GM12873 (cell line): Measurements from ENCODE around the gene MTRF1L.

Source experiments
- CTCF ChIP-seq: IDR thresholded peaks from 2 replicates; pipeline ENCODE4 v1.5.1; 2012; ENCODE audit warnings: low read depth, mild to moderate bottlenecking, moderate library complexity, low read length, control low read depth; ENCODE audit not compliant: insufficient read depth; ENCODE audit errors: missing control alignments

Gene MTRF1L

GRCh38 chr6:153024709-153025017 lies 22.2 kb upstream of the MTRF1L start:
- no peak for TF ChIP-seq CTCF

GRCh38 chr6:153023977-153024708 lies 21.6 kb upstream of the MTRF1L start:
- peak; percentile 78 for TF ChIP-seq CTCF

GRCh38 chr6:153018355-153018754 lies 15.8 kb upstream of the MTRF1L start:
- TF ChIP-seq CTCF = no peak

- no peak for TF ChIP-seq CTCF
Measured at GRCh38 chr6:153016846-153017245, 14.3 kb upstream of the MTRF1L start.

- TF ChIP-seq CTCF = no peak
Measured at GRCh38 chr6:153015094-153015640, 12.7 kb upstream of the MTRF1L start.

- TF ChIP-seq CTCF = no peak
Measured at GRCh38 chr6:153013438-153013837, 10.9 kb upstream of the MTRF1L start.

GRCh38 chr6:153012856-153013255 lies 10.3 kb upstream of the MTRF1L start:
- no peak for TF ChIP-seq CTCF
